Measurements from ENCODE around the gene CHID1.

- no peak for TF ChIP-seq CTCF (conservative IDR thresholded peaks at IDR 0.05; ENCODE audit: low read length)
- no peak for TF ChIP-seq EZH2phosphoT487 (IDR thresholded peaks at IDR 0.05; ENCODE audit: borderline replicate concordance)
These were observed 22.0 kb downstream of the CHID1 start for GRCh38 chr11:888310-889212.
